ENCODE data around the gene MORC1.

The MORC1 gene

DNA sequence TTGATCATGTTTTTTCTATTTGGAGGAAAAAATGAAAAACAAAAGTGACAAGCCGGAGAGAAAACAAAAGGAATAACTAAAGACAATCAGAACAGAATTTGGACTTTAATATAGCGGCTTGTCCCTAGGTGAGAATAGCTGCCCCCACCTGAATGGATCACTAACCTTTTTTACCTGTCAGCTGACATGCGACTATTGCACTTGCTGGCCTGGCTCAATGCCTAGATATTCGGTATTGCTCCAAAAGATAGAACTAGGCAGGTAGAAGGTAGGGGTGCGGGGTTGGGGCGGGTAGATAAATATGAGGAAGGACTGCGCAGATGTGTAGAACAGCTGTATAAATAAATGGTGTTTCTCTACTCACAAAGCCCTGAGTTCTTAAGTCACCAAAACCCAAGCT is 650 bp upstream of the MORC1 start:
- Histone ChIP-seq H3K4me3 (ENCODE audit: low read length) (no peak overlapping the region), H3K9ac (ENCODE audit: low read length) (no peak overlapping the region), H3K27ac (ENCODE audit: low read length) (no peak overlapping the region), H3K4me1 (ENCODE audit: low read length) (peaks cover 7% of the 10 kb centered on the region), H3K9me3 (ENCODE audit: insufficient read depth, low read length) (no peaks in the 10 kb centered on the region), H3K36me3 (replicated peaks; ENCODE audit: low read depth, low read length) (no peaks in the 10 kb centered on the region), H4K20me1 (ENCODE audit: insufficient read depth, low read length) (no peaks in the 10 kb centered on the region), H3K79me2 (ENCODE audit: low read length) (no peaks in the 10 kb centered on the region), H3K4me2 (ENCODE audit: low read length) (no peak overlapping the region), H2AFZ (ENCODE audit: low read depth, low read length) (no peak overlapping the region), H3K27me3 (ENCODE audit: low read depth, low read length) (no peaks in the 10 kb centered on the region)
- TF ChIP-seq, protein P1, sequence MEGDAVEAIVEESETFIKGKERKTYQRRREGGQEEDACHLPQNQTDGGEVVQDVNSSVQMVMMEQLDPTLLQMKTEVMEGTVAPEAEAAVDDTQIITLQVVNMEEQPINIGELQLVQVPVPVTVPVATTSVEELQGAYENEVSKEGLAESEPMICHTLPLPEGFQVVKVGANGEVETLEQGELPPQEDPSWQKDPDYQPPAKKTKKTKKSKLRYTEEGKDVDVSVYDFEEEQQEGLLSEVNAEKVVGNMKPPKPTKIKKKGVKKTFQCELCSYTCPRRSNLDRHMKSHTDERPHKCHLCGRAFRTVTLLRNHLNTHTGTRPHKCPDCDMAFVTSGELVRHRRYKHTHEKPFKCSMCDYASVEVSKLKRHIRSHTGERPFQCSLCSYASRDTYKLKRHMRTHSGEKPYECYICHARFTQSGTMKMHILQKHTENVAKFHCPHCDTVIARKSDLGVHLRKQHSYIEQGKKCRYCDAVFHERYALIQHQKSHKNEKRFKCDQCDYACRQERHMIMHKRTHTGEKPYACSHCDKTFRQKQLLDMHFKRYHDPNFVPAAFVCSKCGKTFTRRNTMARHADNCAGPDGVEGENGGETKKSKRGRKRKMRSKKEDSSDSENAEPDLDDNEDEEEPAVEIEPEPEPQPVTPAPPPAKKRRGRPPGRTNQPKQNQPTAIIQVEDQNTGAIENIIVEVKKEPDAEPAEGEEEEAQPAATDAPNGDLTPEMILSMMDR (IDR thresholded peaks at IDR 0.05; ENCODE audit: low read depth, low read length) = no peak
- TF ChIP-seq EZH2phosphoT487 (IDR thresholded peaks at IDR 0.05; ENCODE audit: low read depth) = no peak

DNA sequence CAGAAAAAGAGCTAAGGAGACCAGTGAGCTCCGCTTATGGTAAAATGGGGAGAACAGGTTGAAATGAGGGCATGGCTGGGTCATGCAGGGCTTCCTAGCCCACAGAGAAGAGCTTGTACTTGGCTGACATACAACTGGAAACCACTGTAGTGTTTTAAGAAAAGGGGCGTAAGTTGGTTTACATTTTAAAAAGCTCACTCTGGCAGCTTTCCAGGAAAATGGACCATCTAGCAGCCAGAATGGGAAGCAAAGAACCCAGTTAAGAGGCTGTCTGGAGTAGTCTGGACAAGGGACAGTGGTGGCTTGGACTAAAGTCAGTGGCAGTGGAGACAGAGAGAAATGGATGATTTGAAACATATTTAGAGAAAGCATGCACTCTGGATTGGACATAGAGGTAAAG is 1.9 kb downstream of the MORC1 start:
- Histone ChIP-seq H3K36me3 (replicated peaks; ENCODE audit: low read depth, low read length) (no peaks in the 10 kb centered on the region), H3K4me1 (ENCODE audit: low read length) (no peaks in the 10 kb centered on the region), H3K4me3 (ENCODE audit: low read length) (no peak overlapping the region), H3K27me3 (ENCODE audit: low read depth, low read length) (no peaks in the 10 kb centered on the region), H3K9ac (ENCODE audit: low read length) (no peak overlapping the region), H3K9me3 (ENCODE audit: insufficient read depth, low read length) (no peaks in the 10 kb centered on the region), H3K4me2 (ENCODE audit: low read length) (no peak overlapping the region), H2AFZ (ENCODE audit: low read depth, low read length) (no peak overlapping the region), H3K27ac (ENCODE audit: low read length) (no peak overlapping the region), H4K20me1 (ENCODE audit: insufficient read depth, low read length) (no peaks in the 10 kb centered on the region), H3K79me2 (ENCODE audit: low read length) (no peaks in the 10 kb centered on the region)
- TF ChIP-seq EZH2phosphoT487 (IDR thresholded peaks at IDR 0.05; ENCODE audit: low read depth) = no peak
- TF ChIP-seq, protein P1 (IDR thresholded peaks at IDR 0.05; ENCODE audit: low read depth, low read length) = no peak

DNA sequence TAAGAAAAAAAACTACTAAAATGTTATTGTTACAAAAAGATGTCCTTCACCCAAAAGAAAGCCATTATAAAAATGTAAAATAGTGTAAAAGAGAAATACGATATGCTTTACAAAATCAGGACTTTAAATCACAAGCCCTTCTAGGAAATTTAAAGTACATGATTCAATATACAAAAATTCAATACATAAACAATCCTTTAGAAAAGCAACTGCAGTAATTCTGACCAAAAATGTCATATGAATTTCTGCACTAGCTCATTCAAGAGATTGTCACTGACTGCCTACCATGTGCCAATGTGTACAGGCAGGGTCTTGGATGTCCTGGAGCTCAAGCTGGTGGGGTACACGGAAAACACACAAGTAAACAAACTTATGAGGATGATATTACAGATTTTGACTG is 2.5 kb downstream of the MORC1 start:
- Histone ChIP-seq H3K4me1 (ENCODE audit: low read length) (no peaks in the 10 kb centered on the region), H3K79me2 (ENCODE audit: low read length) (no peaks in the 10 kb centered on the region), H3K4me3 (ENCODE audit: low read length) (no peak overlapping the region), H3K4me2 (ENCODE audit: low read length) (no peak overlapping the region), H3K9ac (ENCODE audit: low read length) (no peak overlapping the region), H3K36me3 (replicated peaks; ENCODE audit: low read depth, low read length) (no peaks in the 10 kb centered on the region), H3K9me3 (ENCODE audit: insufficient read depth, low read length) (no peaks in the 10 kb centered on the region), H2AFZ (ENCODE audit: low read depth, low read length) (no peak overlapping the region), H4K20me1 (ENCODE audit: insufficient read depth, low read length) (no peaks in the 10 kb centered on the region), H3K27me3 (ENCODE audit: low read depth, low read length) (no peaks in the 10 kb centered on the region), H3K27ac (ENCODE audit: low read length) (no peak overlapping the region)
- TF ChIP-seq EZH2phosphoT487 (IDR thresholded peaks at IDR 0.05; ENCODE audit: low read depth) = no peak
- TF ChIP-seq, protein P1 (IDR thresholded peaks at IDR 0.05; ENCODE audit: low read depth, low read length) = no peak

DNA sequence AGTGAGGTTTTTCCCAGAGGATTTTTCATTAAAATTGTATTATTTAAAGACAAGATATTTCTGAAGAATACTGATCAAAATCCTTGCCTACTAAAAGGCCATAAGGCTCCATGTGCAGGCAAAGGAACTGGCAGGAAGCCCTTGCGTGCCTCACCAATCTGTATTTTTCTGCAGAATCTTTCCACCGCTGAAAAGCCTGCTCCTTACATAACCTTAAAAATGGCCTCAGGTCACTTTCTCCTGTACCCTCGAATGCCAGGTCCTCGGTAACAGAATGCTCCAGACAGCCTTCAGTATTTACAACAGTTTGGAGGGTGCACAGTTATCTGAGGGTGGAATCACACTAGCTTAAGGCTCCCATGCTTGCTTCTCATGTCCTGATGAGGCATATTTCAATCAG is 3.2 kb downstream of the MORC1 start:
- H4K20me1 ChIP-seq (ENCODE audit: insufficient read depth, low read length) = no peaks in the 10 kb centered on the region
- H3K79me2 ChIP-seq (ENCODE audit: low read length) = no peaks in the 10 kb centered on the region
- no peak overlapping the region for H3K4me3 ChIP-seq (ENCODE audit: low read length)
- H2AFZ ChIP-seq (ENCODE audit: low read depth, low read length) = no peak overlapping the region
- H3K36me3 ChIP-seq (replicated peaks; ENCODE audit: low read depth, low read length) = no peaks in the 10 kb centered on the region
- H3K9ac ChIP-seq (ENCODE audit: low read length) = no peak overlapping the region
- H3K4me1 ChIP-seq (ENCODE audit: low read length) = no peaks in the 10 kb centered on the region
- H3K27ac ChIP-seq (ENCODE audit: low read length) = no peak overlapping the region
- H3K9me3 ChIP-seq (ENCODE audit: insufficient read depth, low read length) = no peaks in the 10 kb centered on the region
- H3K27me3 ChIP-seq (ENCODE audit: low read depth, low read length) = no peaks in the 10 kb centered on the region
- TF ChIP-seq, protein P1 (IDR thresholded peaks at IDR 0.05; ENCODE audit: low read depth, low read length) = no peak
- TF ChIP-seq EZH2phosphoT487 (IDR thresholded peaks at IDR 0.05; ENCODE audit: low read depth) = no peak
- H3K4me2 ChIP-seq (ENCODE audit: low read length) = no peak overlapping the region

Measured in OCI-LY3 (cell line).